Sigmoid colon (tissue), 7 donors: ENCODE results near the gene APCDD1. TPM values are rescaled to one million over a fixed set of nuclear protein-coding genes. Genes with fewer than 3 reads are reported as not detected.

Source experiments
- DNase-seq: peaks from one replicate; pipeline ENCODE4 v3.0.0-alpha.2; 2019
- H3K27ac ChIP-seq, 4 donors: fragments of 200-600 bp; sonication (generic); one replicate each; pipeline ENCODE4 v1.5.1; 2016 to 2019; ENCODE audit warnings: mild to moderate bottlenecking in 1 of 4
- H3K27me3 ChIP-seq, 3 donors: fragments of 200-600 bp; sonication (generic); one replicate each; pipeline ENCODE4 v1.5.1; 2019; ENCODE audit warnings: mild to moderate bottlenecking in 1 of 3
- H3K36me3 ChIP-seq, 4 donors: fragments of 200-600 bp; sonication (generic); one replicate each; pipeline ENCODE4 v1.5.1; 2016 to 2019
- H3K4me1 ChIP-seq, 4 donors: fragments of 200-600 bp; sonication (generic); one replicate each; pipeline ENCODE4 v1.5.1; 2017 to 2019
- H3K4me3 ChIP-seq, 4 donors: fragments of 200-600 bp; sonication (generic); one replicate each; pipeline ENCODE4 v1.5.1; 2017 to 2019; ENCODE audit warnings: mild to moderate bottlenecking in 2 of 4, moderate library complexity in 1 of 4
- H3K9me3 ChIP-seq, 4 donors: fragments of 200-600 bp in 3 of 4; sonication (generic) in 3 of 4; one replicate each; pipeline versions ENCODE4 v1.5.1 to v1.6.1; 2013 to 2019
- CTCF ChIP-seq, 4 experiments: fragments of 450-650 bp in 3 of 4; fragments of 200-600 bp in 1 of 4; IDR thresholded peaks; one replicate each; pipeline ENCODE4 v1.5.1; 2016 to 2019; ENCODE audit warnings: antibody characterized with exemption in 4 of 4, mild to moderate bottlenecking in 3 of 4, moderate library complexity in 2 of 4
- EP300 ChIP-seq, 4 donors: sonication (generic); formaldehyde crosslinking; IDR thresholded peaks; one replicate each; pipeline ENCODE4 v1.6.1; 2017; ENCODE audit warnings: antibody characterized with exemption in 4 of 4
- POLR2A ChIP-seq, 2 donors: fragments of 450-650 bp; IDR thresholded peaks; one replicate each; pipeline ENCODE4 v1.6.1; 2016; ENCODE audit warnings: antibody characterized with exemption in 2 of 2, mild to moderate bottlenecking in 2 of 2, moderate library complexity in 2 of 2
- POLR2AphosphoS5 ChIP-seq, 4 donors: sonication (generic); formaldehyde crosslinking; IDR thresholded peaks; one replicate each; pipeline ENCODE4 v1.6.1; 2017; ENCODE audit warnings: antibody characterized with exemption in 4 of 4
- WGBS, 2 donors: extraction: QIAGEN DNeasy Blood & Tissue Kit; methylation state at CpG; one replicate each; pipeline ENCODE4 v1.1.7; 2013; 5-methylcytosine and 5-hydroxymethylcytosine counted together
- intact Hi-C: fragments of 100-400 bp; cut with DNase I; formaldehyde crosslinking; loops from one replicate; pipeline ENCODE4 v1.15.1; 2023
- polyA plus RNA-seq, 3 donors: library from polyadenylated mRNA; stranded (reverse); fragments of 200-250 nt; gene quantifications; one replicate each; pipeline ENCODE4 v1.2.3, GENCODE V29; 2013
- total RNA-seq, 4 donors: library from RNA; depleted of rRNA; stranded (reverse); fragments of >200 nt; gene quantifications; one replicate each; pipeline ENCODE4 v1.1.0, GENCODE V29; 2016
- donor health status: healthy with polysubstance abuse.
- donor health status: Bipolar disorder and iron deficiency.
- donor health status: healthy.

Gene APCDD1
- total and polyA plus RNA-seq, 7 donors = 2.8 to 42.1 (median 12.9) TPM

GRCh38 chr18:10519999-10520935 is 65.8 kb downstream of the APCDD1 start:
- DNase-seq = peak; percentile 95
- intact Hi-C loops = loop anchor here (1.0 to 10.0 kb wide), 4 partner anchors 509 to 905 kb away; partner anchors contain the start of genes PPP4R1 and RAB31
- Histone ChIP-seq H3K27ac (peak overlapping the region; percentile 49 to 60 (median 54)), H3K4me1 (peaks cover 0 to 40% (median 21%) of the 10 kb centered on the region in 4 donors), H3K36me3 (no peaks in the 10 kb centered on the region), H3K9me3 (no peaks in the 10 kb centered on the region), H3K27me3 (no peaks in the 10 kb centered on the region), H3K4me3 (peak overlapping the region in 1 of 4 donors; percentile 1)
- TF ChIP-seq EP300 (IDR thresholded peaks at IDR 0.05) (no peak), CTCF (IDR thresholded peaks at IDR 0.05) (peak; percentile 71 to 89 (median 73)), POLR2AphosphoS5 (IDR thresholded peaks at IDR 0.05) (peak in 3 of 4 donors; percentile 63 to 74 (median 68))
- WGBS, 2 donors = 23 to 25% methylated on average over 17 of the region's 17 CpGs

- 89% methylated on average over 8 of the region's 8 CpGs for WGBS, 2 donors
- Histone ChIP-seq H3K4me1 (peaks cover 0 to 43% (median 25%) of the 10 kb centered on the region in 4 donors), H3K36me3 (no peaks in the 10 kb centered on the region), H3K27me3 (no peaks in the 10 kb centered on the region), H3K27ac (no peak overlapping the region), H3K4me3 (no peak overlapping the region), H3K9me3 (no peaks in the 10 kb centered on the region)
- TF ChIP-seq CTCF (IDR thresholded peaks at IDR 0.05) (no peak), POLR2A (IDR thresholded peaks at IDR 0.05) (no peak), POLR2AphosphoS5 (IDR thresholded peaks at IDR 0.05) (no peak), EP300 (IDR thresholded peaks at IDR 0.05) (no peak)
- no peak for DNase-seq
- intact Hi-C loops = loop anchor here (2.0 to 10.0 kb wide), 3 partner anchors 511 to 907 kb away; partner anchors contain the start of genes PPP4R1 and RAB31
Measured at GRCh38 chr18:10521566-10521965, 67.1 kb downstream of the APCDD1 start.

- Histone ChIP-seq H3K4me3 (no peak overlapping the region), H3K27me3 (no peaks in the 10 kb centered on the region), H3K27ac (no peak overlapping the region), H3K4me1 (peaks cover 0 to 53% (median 35%) of the 10 kb centered on the region in 4 donors), H3K9me3 (no peaks in the 10 kb centered on the region), H3K36me3 (no peaks in the 10 kb centered on the region)
- no peak for DNase-seq
- WGBS, 2 donors = 87 to 93% methylated on average over 2 of the region's 2 CpGs
- intact Hi-C loops = loop anchor here (5.0 to 10.0 kb wide), 2 partner anchors 815 to 908 kb away; partner anchors contain the start of genes PPP4R1 and RAB31
- TF ChIP-seq EP300 (IDR thresholded peaks at IDR 0.05) = no peak
- TF ChIP-seq POLR2AphosphoS5 (IDR thresholded peaks at IDR 0.05) = no peak
- no peak for TF ChIP-seq CTCF (IDR thresholded peaks at IDR 0.05)
- TF ChIP-seq POLR2A (IDR thresholded peaks at IDR 0.05) = no peak
Measured at GRCh38 chr18:10522574-10522973, 68.1 kb downstream of the APCDD1 start.

- DNase-seq = no peak
- H3K27ac ChIP-seq = no peak overlapping the region
- TF ChIP-seq EP300 (IDR thresholded peaks at IDR 0.05) (no peak), POLR2A (IDR thresholded peaks at IDR 0.05) (no peak), POLR2AphosphoS5 (IDR thresholded peaks at IDR 0.05) (no peak), CTCF (IDR thresholded peaks at IDR 0.05) (no peak)
- no peaks in the 10 kb centered on the region for H3K36me3 ChIP-seq
- no peaks in the 10 kb centered on the region for H3K9me3 ChIP-seq
- intact Hi-C loops = loop anchor here (5.0 to 10.0 kb wide), 2 partner anchors 816 to 909 kb away; partner anchors contain the start of genes PPP4R1 and RAB31
- WGBS, 2 donors = 86 to 87% methylated on average over 4 of the region's 4 CpGs
- peaks cover 0 to 56% (median 42%) of the 10 kb centered on the region in 4 donors for H3K4me1 ChIP-seq
- H3K4me3 ChIP-seq = no peak overlapping the region
- H3K27me3 ChIP-seq = no peaks in the 10 kb centered on the region
Measured at GRCh38 chr18:10523544-10523943, 69.1 kb downstream of the APCDD1 start.
